SK-N-MC (cell line): ENCODE data around the gene ABL2.
"Not testable (repeated sequence)": the region's sequence is repeated elsewhere in the genome, so short reads cannot be mapped to it uniquely, and the experiment has no call there.

ENCODE experiments used
- EZH2 ChIP-seq: fragments of 200-600 bp; sonication (generic); IDR thresholded peaks from one replicate; pipeline ENCODE4 v1.6.1; 2017; ENCODE audit warnings: antibody characterized with exemption
- POLR2AphosphoS5 ChIP-seq: IDR thresholded peaks from 2 replicates; pipeline ENCODE4 v1.6.1; 2012; ENCODE audit warnings: mild to moderate bottlenecking, low read depth, low read length, borderline replicate concordance

GRCh38 chr1:179170468-179170770 lies 59.1 kb downstream of the ABL2 start:
- not testable (repeated sequence) for TF ChIP-seq EZH2, POLR2AphosphoS5
